ENCODE results near the gene AMDHD2. TPM values are rescaled to one million over a fixed set of nuclear protein-coding genes. Genes with fewer than 3 reads are reported as not detected.

Gene AMDHD2
- total RNA-seq, 2 donors from 2014 or later: 10.6 to 12.6 TPM

- H3K4me3 ChIP-seq: no peak overlapping the region
- H3K27ac ChIP-seq: peak overlapping the region in 1 of 2 donors; percentile 37
- H3K27me3 ChIP-seq: no peaks in the 10 kb centered on the region
- peaks cover 0 to 30% of the 10 kb centered on the region in 2 donors for H3K4me1 ChIP-seq
- DNase-seq (ENCODE audit: low spot score): no peak
- no peaks in the 10 kb centered on the region for H3K36me3 ChIP-seq
- H3K9me3 ChIP-seq: no peaks in the 10 kb centered on the region
- no peak for TF ChIP-seq CTCF (IDR thresholded peaks at IDR 0.05)
These were observed 13.0 kb upstream of the AMDHD2 start for GRCh38 chr16:2507052-2507659.

DNA sequence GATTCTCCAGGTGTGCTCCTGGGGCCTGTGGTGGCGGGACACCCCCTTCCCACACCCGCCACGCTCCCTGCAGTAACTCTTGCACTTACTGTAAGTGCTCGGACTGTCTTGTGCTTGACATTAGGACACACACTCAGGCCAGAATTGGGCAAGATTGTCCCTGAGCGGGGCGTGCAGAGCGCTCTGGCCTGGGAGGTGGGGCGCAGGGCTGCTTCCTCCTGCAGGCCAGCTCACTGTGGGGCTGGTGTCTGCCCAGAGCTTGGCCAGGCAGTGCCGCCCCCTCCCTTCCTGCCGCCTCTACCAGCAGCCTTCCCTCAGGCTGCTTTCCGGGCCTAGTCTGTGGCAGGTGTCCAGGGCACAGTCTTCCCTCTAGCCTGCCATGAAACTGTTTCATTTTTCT is 12.5 kb upstream of the AMDHD2 start:
- no peaks in the 10 kb centered on the region for H3K9me3 ChIP-seq
- H3K36me3 ChIP-seq: no peaks in the 10 kb centered on the region
- peaks cover 0 to 28% of the 10 kb centered on the region in 2 donors for H3K4me1 ChIP-seq
- no peak overlapping the region for H3K4me3 ChIP-seq
- no peaks in the 10 kb centered on the region for H3K27me3 ChIP-seq
- TF ChIP-seq CTCF (IDR thresholded peaks at IDR 0.05): no peak
- DNase-seq (ENCODE audit: low spot score): no peak
- H3K27ac ChIP-seq: no peak overlapping the region

GRCh38 chr16:2508722-2509400 is 11.3 kb upstream of the AMDHD2 start:
- peaks cover 0 to 31% of the 10 kb centered on the region in 2 donors for H3K4me1 ChIP-seq
- TF ChIP-seq CTCF (IDR thresholded peaks at IDR 0.05): no peak
- H3K27me3 ChIP-seq: no peaks in the 10 kb centered on the region
- no peak for DNase-seq (ENCODE audit: low spot score)
- no peak overlapping the region for H3K4me3 ChIP-seq
- no peaks in the 10 kb centered on the region for H3K36me3 ChIP-seq
- no peaks in the 10 kb centered on the region for H3K9me3 ChIP-seq
- no peak overlapping the region for H3K27ac ChIP-seq

DNA sequence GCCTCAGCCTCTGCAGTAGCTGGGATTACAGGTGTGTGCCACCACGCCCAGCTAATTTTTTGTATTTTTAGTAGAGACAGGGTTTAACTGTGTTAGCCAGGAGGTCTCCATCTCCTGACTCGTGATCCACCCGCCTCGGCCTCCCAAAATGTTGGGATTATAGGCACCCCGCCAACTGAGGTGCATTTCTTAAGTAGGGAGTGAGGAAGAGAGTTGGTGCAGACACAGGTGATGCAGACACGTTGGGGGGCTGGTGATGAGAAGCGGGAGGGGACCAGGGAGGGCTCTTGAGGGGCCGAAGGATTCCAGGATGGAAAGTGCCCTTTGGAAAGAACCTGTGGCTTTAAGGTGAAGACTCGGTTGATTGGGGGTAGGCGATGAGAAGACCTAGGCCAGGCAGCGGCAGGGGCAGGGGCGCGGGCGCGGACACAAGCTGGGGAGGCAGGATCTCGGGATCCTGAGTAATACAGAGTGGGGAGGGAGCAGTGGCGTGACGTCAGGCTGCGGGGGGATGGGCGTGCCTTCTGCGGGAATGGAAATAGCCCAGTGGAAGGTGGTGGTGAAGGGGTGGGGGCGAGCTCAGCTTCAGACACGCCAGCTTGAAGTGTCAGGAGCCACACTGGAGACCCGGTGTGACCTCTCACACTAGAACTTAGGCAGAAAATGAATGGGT is 8.9 kb upstream of the AMDHD2 start:
- Histone ChIP-seq H3K36me3 (no peaks in the 10 kb centered on the region), H3K27me3 (no peaks in the 10 kb centered on the region), H3K4me3 (no peak overlapping the region), H3K4me1 (peaks cover 0 to 39% of the 10 kb centered on the region in 2 donors), H3K9me3 (no peaks in the 10 kb centered on the region), H3K27ac (peak overlapping the region; percentile 98 to 99)
- TF ChIP-seq CTCF (IDR thresholded peaks at IDR 0.05): no peak
- peak; percentile 92 for DNase-seq (ENCODE audit: low spot score)

- Histone ChIP-seq H3K36me3 (no peaks in the 10 kb centered on the region), H3K4me3 (no peak overlapping the region), H3K4me1 (peaks cover 0 to 48% of the 10 kb centered on the region in 2 donors), H3K27ac (peak overlapping the region; percentile 98 to 99), H3K9me3 (no peaks in the 10 kb centered on the region), H3K27me3 (no peaks in the 10 kb centered on the region)
- no peak for DNase-seq (ENCODE audit: low spot score)
- no peak for TF ChIP-seq CTCF (IDR thresholded peaks at IDR 0.05)
These were observed 8.0 kb upstream of the AMDHD2 start for GRCh38 chr16:2511996-2512734.
